Stimulated activated CD8-positive, alpha-beta memory T cell treated with anti-CD3 and anti-CD28 coated beads, Interleukin-4, amount 100 ng/mL, for 24 hours (primary cell): ENCODE measurements around the gene SMG6.
"Not testable (repeated sequence)": the region's sequence is repeated elsewhere in the genome, so short reads cannot be mapped to it uniquely, and the experiment has no call there.

Experiments
- DNase-seq: peaks from one replicate; pipeline ENCODE4 v3.0.0-alpha.2; 2020; ENCODE audit warnings: low read depth

SMG6 gene

GRCh38 chr17:2303204-2304188 lies at the start of gene SMG6, which contains the start of gene SRR:
Gene SMG6 (minus strand): TSS chr17:2303785. CDS start chr17:2303720, 65 bp downstream.
Gene SRR (plus strand): TSS chr17:2303950. CDS start chr17:2315561, 11,611 bp downstream.
- peak; percentile 92 for DNase-seq

DNA sequence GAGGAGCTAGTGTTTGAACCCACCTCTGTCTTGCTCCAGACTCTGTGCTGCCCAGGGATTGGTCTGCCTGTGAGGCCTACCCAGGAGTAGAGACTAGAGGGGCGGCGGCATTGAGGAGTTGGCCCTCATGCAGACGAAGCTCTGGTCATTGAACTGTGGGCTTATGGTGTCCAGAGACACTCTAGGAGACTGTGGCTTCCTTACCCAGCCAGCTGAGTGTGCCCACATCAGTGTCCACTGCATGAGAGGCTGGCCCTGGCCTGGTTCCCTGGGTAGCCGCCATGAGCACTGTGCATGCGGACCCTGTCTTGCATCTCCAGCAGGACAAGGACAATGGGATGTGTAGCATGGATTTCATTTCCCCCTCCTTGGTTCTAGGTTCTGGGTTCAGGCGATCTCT lies 47.7 kb upstream of the SMG6 start:
- no peak for DNase-seq

- DNase-seq, result no peak
These were observed 44.5 kb upstream of the SMG6 start for GRCh38 chr17:2347805-2348685.

- no peak for DNase-seq
These were observed 42.9 kb upstream of the SMG6 start for GRCh38 chr17:2346475-2346874.

DNA sequence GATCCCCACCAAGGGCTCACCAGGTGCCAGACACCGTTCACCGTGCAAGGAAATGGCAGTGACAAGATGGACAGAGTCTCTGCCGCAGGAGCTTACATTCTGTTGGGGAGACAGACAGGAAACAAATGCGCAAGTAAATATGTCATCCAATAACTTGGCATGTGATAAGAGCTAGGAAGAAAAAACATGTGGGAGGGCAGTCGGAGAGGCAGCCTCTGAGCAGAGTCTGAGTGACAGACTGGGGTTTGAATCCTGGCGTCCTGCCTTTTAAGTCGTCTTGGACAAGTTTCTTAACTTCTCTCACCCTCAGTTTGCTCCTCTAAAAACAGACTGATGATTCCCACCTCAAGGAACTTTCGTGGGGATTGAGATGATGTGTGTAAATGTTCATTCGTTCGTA lies 40.9 kb upstream of the SMG6 start:
- DNase-seq, result no peak

- peak; percentile 50 for DNase-seq
These were observed 39.8 kb upstream of the SMG6 start for GRCh38 chr17:2343421-2343820.

GRCh38 chr17:2338315-2338657 lies 34.7 kb upstream of the SMG6 start:
- no peak for DNase-seq

GRCh38 chr17:2337544-2338314 lies 34.1 kb upstream of the SMG6 start:
- peak; percentile 44 for DNase-seq

DNA sequence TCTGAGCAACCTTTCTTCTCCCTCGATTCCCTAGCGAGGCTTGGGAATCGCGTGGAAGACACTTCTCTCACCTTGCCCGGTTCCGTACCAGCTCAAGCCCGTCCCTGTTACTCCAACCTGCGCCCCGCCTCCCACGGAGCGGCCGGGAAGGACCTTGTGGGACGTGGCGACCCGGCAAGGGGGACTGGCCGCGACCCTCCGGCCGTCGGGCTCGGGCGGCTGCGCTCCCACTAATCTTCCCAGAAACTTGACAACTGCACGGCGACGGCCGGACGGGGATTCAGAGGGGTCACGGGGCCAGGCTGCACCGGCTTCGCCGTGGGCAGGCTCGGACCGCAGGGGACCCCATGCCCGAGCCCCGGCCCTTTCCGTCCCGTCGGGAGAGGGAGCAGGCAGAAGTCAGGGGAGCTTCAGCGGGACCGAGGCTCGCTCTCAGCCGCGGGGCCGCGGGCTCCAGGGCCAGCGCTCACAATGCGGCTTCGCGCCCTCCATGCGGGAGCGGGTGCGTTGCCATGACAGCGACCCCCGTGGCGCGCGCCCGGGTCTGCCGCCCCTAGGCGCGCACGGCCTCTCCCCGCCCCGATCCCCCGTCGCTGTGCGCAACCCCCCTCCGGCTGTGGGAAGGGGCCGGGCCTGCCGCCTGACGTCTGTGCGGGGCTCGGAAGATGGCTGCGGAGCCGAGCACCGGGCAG lies 33.4 kb upstream of the SMG6 start, which contains the start of gene SGSM2:
TSS of gene SGSM2 (plus strand) at position 650 of the 692 bp plus-strand sequence. CDS start 188 bp downstream, outside the sequence.
- DNase-seq, result peak; percentile 52

- DNase-seq, result peak; percentile 83
These were observed 32.7 kb upstream of the SMG6 start, which contains the start of gene TSR1 for GRCh38 chr17:2336215-2336851. Gene TSR1 (minus strand): TSS chr17:2336457. CDS start chr17:2336427, 30 bp downstream.

DNA sequence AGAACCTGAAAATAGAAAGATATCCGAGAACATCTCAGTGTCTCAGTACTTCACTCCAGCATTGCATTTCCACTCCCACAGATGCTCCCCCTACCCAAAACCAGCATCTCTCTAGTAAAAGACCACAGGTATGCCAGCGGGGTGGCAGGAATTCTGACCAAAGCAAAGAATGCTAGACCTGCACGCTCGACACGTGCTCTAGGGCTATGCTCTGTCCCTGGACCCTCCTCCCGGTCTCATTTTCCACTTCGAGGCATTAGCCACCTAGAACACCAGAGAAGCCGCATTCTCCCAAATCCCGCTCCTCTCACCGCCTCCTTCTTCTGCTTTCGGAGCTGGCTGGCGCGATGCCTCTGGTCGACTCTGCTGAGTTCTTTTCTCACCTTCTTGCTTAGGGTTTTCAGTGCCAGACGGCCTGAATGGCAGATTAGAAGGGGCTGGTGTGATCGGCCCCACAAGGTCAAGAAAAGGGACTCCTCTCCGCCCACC lies 32.2 kb upstream of the SMG6 start:
- no peak for DNase-seq

GRCh38 chr17:2331303-2331702 lies 27.7 kb upstream of the SMG6 start:
- DNase-seq, result no peak

GRCh38 chr17:2323629-2324314 lies 20.2 kb upstream of the SMG6 start:
- DNase-seq, result no peak

DNA sequence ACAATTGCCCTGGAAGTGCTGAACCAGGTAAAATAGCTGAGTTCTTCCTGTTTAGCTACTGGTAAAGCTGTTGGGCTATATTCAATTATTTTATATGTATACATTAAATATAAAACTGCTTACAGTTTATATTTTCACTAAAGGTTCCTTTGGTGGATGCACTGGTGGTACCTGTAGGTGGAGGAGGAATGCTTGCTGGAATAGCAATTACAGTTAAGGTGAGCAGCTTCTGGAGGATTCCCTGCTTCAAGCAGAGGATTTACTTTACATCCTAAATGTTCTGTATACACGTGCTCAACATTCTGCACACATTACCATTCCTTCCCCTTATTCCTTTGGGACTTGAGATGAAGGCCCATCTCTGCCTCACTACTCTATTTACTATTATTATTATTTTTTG lies 17.8 kb upstream of the SMG6 start:
- no peak for DNase-seq

DNA sequence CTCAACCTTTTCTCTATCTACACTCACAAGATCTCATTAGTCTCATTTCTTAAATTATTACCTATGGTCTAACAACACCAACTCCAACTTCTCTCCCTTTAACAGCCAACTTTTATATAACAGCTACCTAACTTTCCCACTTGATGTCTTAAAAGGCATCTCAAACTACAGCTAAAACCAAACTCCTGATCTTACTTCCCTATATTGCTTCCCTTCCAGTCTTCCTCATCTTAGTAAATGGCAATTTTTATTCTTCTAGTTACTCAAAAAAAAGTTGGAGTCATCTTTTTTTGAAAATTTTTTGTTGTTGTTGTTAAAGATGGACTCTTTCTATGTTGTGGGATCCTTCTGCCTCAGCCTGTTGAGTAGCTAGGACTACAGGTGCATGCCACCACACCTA lies 15.5 kb upstream of the SMG6 start:
- no peak for DNase-seq

GRCh38 chr17:2317796-2318195 lies 14.2 kb upstream of the SMG6 start:
- DNase-seq, result no peak

DNA sequence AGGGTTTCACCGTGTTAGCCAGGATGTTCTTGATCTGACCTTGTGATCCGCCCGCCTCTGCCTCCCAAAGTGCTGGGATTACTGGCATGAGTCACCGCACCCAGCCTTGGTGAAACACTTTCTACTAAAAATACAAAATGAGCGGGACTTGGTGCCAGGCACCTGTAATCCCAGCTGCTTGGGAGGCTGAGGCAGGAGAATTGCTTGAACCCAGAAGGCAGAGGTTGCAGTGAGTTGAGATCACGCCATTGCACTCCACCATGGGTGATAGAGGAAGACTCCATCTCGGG lies 13.3 kb upstream of the SMG6 start:
- DNase-seq, result not testable (repeated sequence)

GRCh38 chr17:2312736-2313135 lies 9.2 kb upstream of the SMG6 start:
- no peak for DNase-seq

GRCh38 chr17:2309338-2310154 lies 6.0 kb upstream of the SMG6 start:
- no peak for DNase-seq
